Left hindlimb (tissue), 1 donor: ENCODE measurements around the gene SCARF2.

Experiments used
- DNase-seq: peaks from one replicate; pipeline ENCODE4 v3.0.0-alpha.2; 2018

SCARF2 gene

GRCh38 chr22:20408891-20409290 lies 28.7 kb downstream of the SCARF2 start:
- no peak for DNase-seq

- DNase-seq = no peak
Observed at GRCh38 chr22:20407829-20408228, 29.8 kb downstream of the SCARF2 start.

- no peak for DNase-seq
Observed at GRCh38 chr22:20406686-20407408, 30.8 kb downstream of the SCARF2 start.

- no peak for DNase-seq
Observed at GRCh38 chr22:20405931-20406685, 31.5 kb downstream of the SCARF2 start.

GRCh38 chr22:20405291-20405930 lies 32.2 kb downstream of the SCARF2 start:
- DNase-seq = no peak

- DNase-seq = no peak
Observed at GRCh38 chr22:20404881-20405280, 32.7 kb downstream of the SCARF2 start.

GRCh38 chr22:20403779-20404140 lies 33.9 kb downstream of the SCARF2 start:
- DNase-seq = no peak

GRCh38 chr22:20402960-20403778 lies 34.5 kb downstream of the SCARF2 start:
- DNase-seq = no peak

- DNase-seq = no peak
Observed at GRCh38 chr22:20401376-20402014, 36.1 kb downstream of the SCARF2 start.

- DNase-seq = no peak
Observed at GRCh38 chr22:20400606-20401375, 36.8 kb downstream of the SCARF2 start.

- DNase-seq = no peak
Observed at GRCh38 chr22:20399866-20400605, 37.6 kb downstream of the SCARF2 start.

- DNase-seq = no peak
Observed at GRCh38 chr22:20398420-20398819, 39.2 kb downstream of the SCARF2 start.

- DNase-seq = no peak
Observed at GRCh38 chr22:20397498-20397897, 40.1 kb downstream of the SCARF2 start.

GRCh38 chr22:20396639-20397038 lies 41.0 kb downstream of the SCARF2 start:
- DNase-seq = no peak

GRCh38 chr22:20395907-20396287 lies 41.7 kb downstream of the SCARF2 start:
- no peak for DNase-seq

- no peak for DNase-seq
Observed at GRCh38 chr22:20395181-20395906, 42.3 kb downstream of the SCARF2 start.

GRCh38 chr22:20393705-20394476 lies 43.7 kb downstream of the SCARF2 start, which contains the start of gene ZNF74:
ZNF74 (plus strand) TSS chr22:20394151; CDS start chr22:20394629, 478 bp downstream.
- peak; percentile 92 for DNase-seq

- no peak for DNase-seq
Observed at GRCh38 chr22:20392983-20393704, 44.5 kb downstream of the SCARF2 start.
